ENCODE data around the gene PFKFB4. TPM values are rescaled to one million over a fixed set of nuclear protein-coding genes. Genes with fewer than 3 reads are reported as not detected.

The PFKFB4 gene
- total RNA-seq, 1 donor from 2014 or later = 11.5 TPM

GRCh38 chr3:48543271-48543866 is 13.2 kb downstream of the PFKFB4 start:
- Mint-ChIP-seq H3K4me1 (ENCODE audit: unreplicated experiment) (no peaks in the 10 kb centered on the region), H3K4me3 (ENCODE audit: unreplicated experiment) (no peak overlapping the region), H3K27me3 (ENCODE audit: unreplicated experiment) (no peaks in the 10 kb centered on the region), H3K9me3 (ENCODE audit: unreplicated experiment) (no peaks in the 10 kb centered on the region), H3K36me3 (ENCODE audit: low read depth, unreplicated experiment) (peaks cover 8% of the 10 kb centered on the region), H3K27ac (ENCODE audit: unreplicated experiment) (no peak overlapping the region)
- no peak for TF ChIP-seq CTCF (IDR thresholded peaks at IDR 0.05; ENCODE audit: unreplicated experiment)
- DNase-seq (ENCODE audit: low spot score) = no peak

DNA sequence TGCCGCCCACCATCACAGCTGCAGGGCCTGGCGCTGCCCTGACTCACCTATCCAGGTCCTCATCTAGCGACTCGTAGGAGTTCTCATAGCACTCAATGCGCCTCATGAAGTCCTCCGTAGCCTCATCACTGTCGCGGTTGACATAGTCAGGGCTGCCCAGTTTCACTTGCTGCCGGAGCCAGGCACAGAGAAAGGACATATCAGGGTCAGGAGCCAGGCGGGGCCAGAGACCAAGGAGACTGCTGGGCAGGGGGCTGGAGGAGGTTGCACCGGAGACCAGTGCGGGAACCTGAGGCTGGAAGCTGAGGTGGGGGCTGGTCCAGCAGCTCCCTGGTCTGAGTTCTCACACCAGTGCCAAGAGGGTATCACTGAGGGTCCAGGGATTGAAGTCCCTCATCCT is 18.2 kb downstream of the PFKFB4 start:
- Mint-ChIP-seq H3K9me3 (ENCODE audit: unreplicated experiment) (no peaks in the 10 kb centered on the region), H3K4me3 (ENCODE audit: unreplicated experiment) (no peak overlapping the region), H3K4me1 (ENCODE audit: unreplicated experiment) (no peaks in the 10 kb centered on the region), H3K27me3 (ENCODE audit: unreplicated experiment) (peaks cover 2% of the 10 kb centered on the region), H3K36me3 (ENCODE audit: low read depth, unreplicated experiment) (peaks cover 24% of the 10 kb centered on the region), H3K27ac (ENCODE audit: unreplicated experiment) (no peak overlapping the region)
- no peak for DNase-seq (ENCODE audit: low spot score)
- no peak for TF ChIP-seq CTCF (IDR thresholded peaks at IDR 0.05; ENCODE audit: unreplicated experiment)

DNA sequence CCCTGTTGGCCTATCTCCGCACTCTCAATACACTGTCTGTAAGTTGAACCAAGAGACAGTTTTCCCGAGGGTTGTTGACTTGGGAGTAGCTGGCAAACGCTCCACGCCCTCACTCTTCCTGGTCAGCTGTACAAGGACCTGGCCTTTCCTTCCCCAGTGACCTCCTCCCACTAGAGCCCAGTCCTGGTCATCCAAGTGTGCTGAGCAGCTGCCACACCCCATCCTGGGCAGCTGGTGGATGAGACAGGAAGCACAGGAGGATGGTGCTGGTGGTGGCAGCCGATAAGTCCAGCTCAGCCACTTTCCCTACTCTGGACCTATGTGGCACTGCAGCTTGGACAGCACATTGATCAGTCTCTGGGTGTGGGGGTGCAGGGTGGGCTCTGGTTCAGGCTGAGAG is 19.8 kb downstream of the PFKFB4 start:
- no peak overlapping the region for H3K4me3 Mint-ChIP-seq (ENCODE audit: unreplicated experiment)
- no peak for TF ChIP-seq CTCF (IDR thresholded peaks at IDR 0.05; ENCODE audit: unreplicated experiment)
- peaks cover 2% of the 10 kb centered on the region for H3K27me3 Mint-ChIP-seq (ENCODE audit: unreplicated experiment)
- H3K9me3 Mint-ChIP-seq (ENCODE audit: unreplicated experiment) = no peaks in the 10 kb centered on the region
- peaks cover 21% of the 10 kb centered on the region for H3K36me3 Mint-ChIP-seq (ENCODE audit: low read depth, unreplicated experiment)
- no peak overlapping the region for H3K27ac Mint-ChIP-seq (ENCODE audit: unreplicated experiment)
- no peaks in the 10 kb centered on the region for H3K4me1 Mint-ChIP-seq (ENCODE audit: unreplicated experiment)
- no peak for DNase-seq (ENCODE audit: low spot score)

DNA sequence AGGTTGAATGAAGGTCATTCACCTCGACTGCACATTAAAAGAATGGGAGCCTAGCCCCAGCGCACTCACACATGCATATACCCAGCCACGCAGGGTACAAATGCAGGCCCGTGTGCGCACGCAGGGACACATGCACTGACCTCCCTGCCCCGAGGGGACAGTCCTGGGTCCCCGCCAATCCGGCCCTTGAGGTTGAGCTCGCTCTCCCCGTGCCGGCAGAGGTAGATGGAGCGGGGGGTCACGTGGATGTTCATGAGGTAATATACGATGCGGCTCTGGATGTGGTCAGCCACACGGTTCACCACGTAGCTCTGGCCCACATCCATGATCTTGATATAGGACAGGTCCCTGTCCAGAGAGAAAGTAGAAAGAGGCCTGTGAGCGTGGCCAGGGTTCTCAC is 20.5 kb downstream of the PFKFB4 start:
- Mint-ChIP-seq H3K9me3 (ENCODE audit: unreplicated experiment) (no peaks in the 10 kb centered on the region), H3K4me1 (ENCODE audit: unreplicated experiment) (no peaks in the 10 kb centered on the region), H3K27ac (ENCODE audit: unreplicated experiment) (no peak overlapping the region), H3K27me3 (ENCODE audit: unreplicated experiment) (peaks cover 2% of the 10 kb centered on the region), H3K4me3 (ENCODE audit: unreplicated experiment) (no peak overlapping the region), H3K36me3 (ENCODE audit: low read depth, unreplicated experiment) (peaks cover 21% of the 10 kb centered on the region)
- DNase-seq (ENCODE audit: low spot score) = no peak
- no peak for TF ChIP-seq CTCF (IDR thresholded peaks at IDR 0.05; ENCODE audit: unreplicated experiment)

GRCh38 chr3:48535578-48535977 is 21.0 kb downstream of the PFKFB4 start:
- no peak overlapping the region for H3K27ac Mint-ChIP-seq (ENCODE audit: unreplicated experiment)
- peaks cover 21% of the 10 kb centered on the region for H3K36me3 Mint-ChIP-seq (ENCODE audit: low read depth, unreplicated experiment)
- TF ChIP-seq CTCF (IDR thresholded peaks at IDR 0.05; ENCODE audit: unreplicated experiment) = no peak
- no peaks in the 10 kb centered on the region for H3K4me1 Mint-ChIP-seq (ENCODE audit: unreplicated experiment)
- no peak for DNase-seq (ENCODE audit: low spot score)
- H3K27me3 Mint-ChIP-seq (ENCODE audit: unreplicated experiment) = peaks cover 2% of the 10 kb centered on the region
- no peaks in the 10 kb centered on the region for H3K9me3 Mint-ChIP-seq (ENCODE audit: unreplicated experiment)
- no peak overlapping the region for H3K4me3 Mint-ChIP-seq (ENCODE audit: unreplicated experiment)
